NCI-H510A treated with DMSO at 0.1 percent for 48 hours (cell line): ENCODE data around the gene PWP1.

Source experiments
- DNase-seq: peaks from one replicate; lab custom pipeline; 2025; lab: John Stamatoyannopoulos, UW

PWP1 gene

GRCh38 chr12:107735763-107736162 is 50.2 kb downstream of the PWP1 start:
- DNase-seq: no peak

- no peak for DNase-seq
Observed at GRCh38 chr12:107736914-107737313, 51.3 kb downstream of the PWP1 start.

- no peak for DNase-seq
Observed at GRCh38 chr12:107748472-107748871, 62.9 kb downstream of the PWP1 start.

GRCh38 chr12:107749083-107749482 is 63.5 kb downstream of the PWP1 start:
- DNase-seq: no peak

- peak; percentile 31 for DNase-seq
Observed at GRCh38 chr12:107759410-107759809, 73.8 kb downstream of the PWP1 start.

GRCh38 chr12:107760207-107760808 is 74.7 kb downstream of the PWP1 start:
- DNase-seq: no peak

- DNase-seq: peak; percentile 66
Observed at GRCh38 chr12:107760809-107761501, 75.4 kb downstream of the PWP1 start, which contains the start of gene PRDM4. TSS of gene PRDM4 (minus strand) at chr12:107761137. CDS start at chr12:107760515, 622 bp downstream.

- peak; percentile 34 for DNase-seq
Observed at GRCh38 chr12:107761502-107761904, 75.9 kb downstream of the PWP1 start.
